ENCODE measurements around the gene KIF5C. TPM values are rescaled to one million over a fixed set of nuclear protein-coding genes. Genes with fewer than 3 reads are reported as not detected.

The KIF5C gene
- polyA plus RNA-seq, 1 experiment, result 0.17 TPM

DNA sequence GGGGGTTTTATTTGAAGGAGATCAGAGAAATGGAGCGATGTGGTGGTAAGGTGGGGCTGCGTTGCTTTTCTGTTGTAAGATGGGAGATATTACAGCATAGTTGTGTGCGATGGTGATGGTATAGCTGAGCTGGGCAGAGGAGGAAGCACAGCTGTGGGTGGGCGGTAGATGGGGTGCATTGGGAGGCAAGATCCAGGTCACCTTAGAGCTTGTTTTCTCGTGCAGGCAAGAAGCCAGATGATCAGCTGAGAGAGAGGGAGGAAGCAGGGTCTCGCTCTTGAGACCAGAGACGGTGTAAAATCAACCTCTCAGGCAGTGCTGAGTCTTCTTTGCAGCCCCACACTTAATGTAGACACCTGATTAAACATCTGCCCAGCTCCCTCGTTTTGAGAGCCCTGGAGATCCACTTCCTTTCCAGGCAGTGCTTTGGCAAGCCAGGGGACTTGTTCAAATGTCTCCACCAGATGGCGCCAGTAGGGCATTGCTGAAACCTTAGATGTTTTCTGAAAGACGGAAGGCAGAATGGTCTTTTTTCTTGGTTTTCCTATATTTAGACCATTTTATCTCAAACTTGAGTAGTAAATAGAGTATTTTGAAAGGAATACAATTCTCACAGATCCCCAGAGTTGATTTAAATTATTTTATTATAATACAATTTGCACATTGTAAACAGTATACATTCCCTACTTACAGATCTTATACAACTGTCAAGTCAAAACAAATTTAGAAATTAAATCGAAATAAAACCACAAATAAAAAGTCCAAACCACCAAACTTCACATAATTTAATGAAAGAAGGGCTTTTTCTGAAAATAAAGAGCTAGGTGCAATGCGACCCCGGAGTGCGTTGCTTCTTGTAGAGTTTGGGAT, 142.3 kb downstream of the KIF5C start:
- TF ChIP-seq, protein P1, sequence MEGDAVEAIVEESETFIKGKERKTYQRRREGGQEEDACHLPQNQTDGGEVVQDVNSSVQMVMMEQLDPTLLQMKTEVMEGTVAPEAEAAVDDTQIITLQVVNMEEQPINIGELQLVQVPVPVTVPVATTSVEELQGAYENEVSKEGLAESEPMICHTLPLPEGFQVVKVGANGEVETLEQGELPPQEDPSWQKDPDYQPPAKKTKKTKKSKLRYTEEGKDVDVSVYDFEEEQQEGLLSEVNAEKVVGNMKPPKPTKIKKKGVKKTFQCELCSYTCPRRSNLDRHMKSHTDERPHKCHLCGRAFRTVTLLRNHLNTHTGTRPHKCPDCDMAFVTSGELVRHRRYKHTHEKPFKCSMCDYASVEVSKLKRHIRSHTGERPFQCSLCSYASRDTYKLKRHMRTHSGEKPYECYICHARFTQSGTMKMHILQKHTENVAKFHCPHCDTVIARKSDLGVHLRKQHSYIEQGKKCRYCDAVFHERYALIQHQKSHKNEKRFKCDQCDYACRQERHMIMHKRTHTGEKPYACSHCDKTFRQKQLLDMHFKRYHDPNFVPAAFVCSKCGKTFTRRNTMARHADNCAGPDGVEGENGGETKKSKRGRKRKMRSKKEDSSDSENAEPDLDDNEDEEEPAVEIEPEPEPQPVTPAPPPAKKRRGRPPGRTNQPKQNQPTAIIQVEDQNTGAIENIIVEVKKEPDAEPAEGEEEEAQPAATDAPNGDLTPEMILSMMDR (IDR thresholded peaks at IDR 0.05; ENCODE audit: insufficient read depth, low read depth, low read length), result peak; percentile 83
- no peaks in the 10 kb centered on the region for H3K36me3 ChIP-seq (ENCODE audit: control insufficient read depth, insufficient read depth, low read length)
- DNase-seq (ENCODE audit: low read depth), result no peak
- CTCF ChIA-PET, result interaction anchor here (0.7 to 8.3 kb wide), 41 partner anchors 8 to 560 kb away, joined by 3 to 65 read pairs (median 4); partner anchors contain the start of genes LYPD6 and LYPD6B
- H3K27me3 ChIP-seq (ENCODE audit: control insufficient read depth, insufficient read depth, low read length), result peaks cover 2% of the 10 kb centered on the region; the same call in 1 of the 2 replicates
- POLR2A ChIA-PET, result no interaction called here
- H3K4me3 ChIP-seq (ENCODE audit: low read depth, low read length), result no peak overlapping the region

DNA sequence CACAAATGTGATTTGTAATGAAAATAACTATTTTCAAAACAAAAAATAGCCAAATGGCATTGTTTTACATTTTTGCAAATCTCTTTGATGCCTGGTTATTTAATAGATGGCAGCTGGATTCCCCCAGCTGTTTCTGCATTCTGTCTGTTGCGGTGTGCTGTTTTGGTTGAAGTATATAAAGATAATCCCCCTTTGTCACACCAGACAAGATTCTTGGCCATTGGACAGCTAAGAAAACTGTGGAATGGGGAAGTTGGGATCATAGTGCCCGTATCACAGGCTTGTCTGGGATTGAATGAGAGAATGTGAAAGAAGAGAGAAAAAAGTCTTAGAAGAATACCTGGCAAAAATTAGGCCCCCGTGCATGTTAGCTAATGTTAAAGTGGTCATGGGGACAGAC, 144.0 kb downstream of the KIF5C start:
- no peaks in the 10 kb centered on the region for H3K27me3 ChIP-seq (ENCODE audit: control insufficient read depth, insufficient read depth, low read length)
- H3K36me3 ChIP-seq (ENCODE audit: control insufficient read depth, insufficient read depth, low read length), result no peaks in the 10 kb centered on the region
- no peak overlapping the region for H3K4me3 ChIP-seq (ENCODE audit: low read depth, low read length)
- TF ChIP-seq, protein P1 (IDR thresholded peaks at IDR 0.05; ENCODE audit: insufficient read depth, low read depth, low read length), result no peak
- POLR2A ChIA-PET, result no interaction called here
- no peak for DNase-seq (ENCODE audit: low read depth)
- CTCF ChIA-PET, result interaction anchor here (1.3 to 8.3 kb wide), 11 partner anchors 9 to 554 kb away, joined by 3 to 65 read pairs (median 10); no protein-coding TSS in a partner anchor

DNA sequence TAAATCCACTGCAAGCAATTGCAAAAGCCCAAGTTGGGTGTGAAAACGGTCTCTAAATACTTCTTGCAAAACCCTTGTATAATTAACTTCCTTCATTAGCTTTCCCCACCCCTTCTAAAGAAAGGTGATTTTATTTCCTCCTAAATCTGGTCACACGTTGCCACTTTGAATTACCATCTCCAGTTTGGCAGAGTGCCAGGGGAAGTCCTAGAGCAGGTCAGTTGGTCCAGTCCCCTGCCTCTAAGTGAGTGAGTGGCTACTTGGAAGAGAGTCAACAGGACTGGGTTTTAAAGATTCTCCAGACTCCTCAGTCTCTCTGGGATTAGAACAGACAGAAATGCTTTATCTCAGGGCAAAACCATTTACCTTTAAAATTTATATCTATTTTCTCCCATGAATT, 144.7 kb downstream of the KIF5C start:
- H3K27me3 ChIP-seq (ENCODE audit: control insufficient read depth, insufficient read depth, low read length), result no peaks in the 10 kb centered on the region
- DNase-seq (ENCODE audit: low read depth), result no peak
- H3K36me3 ChIP-seq (ENCODE audit: control insufficient read depth, insufficient read depth, low read length), result no peaks in the 10 kb centered on the region
- TF ChIP-seq, protein P1 (IDR thresholded peaks at IDR 0.05; ENCODE audit: insufficient read depth, low read depth, low read length), result no peak
- CTCF ChIA-PET, result interaction anchor here (1.6 to 8.3 kb wide), 4 partner anchors 8 to 553 kb away, joined by 8 to 65 read pairs (median 18); no protein-coding TSS in a partner anchor
- POLR2A ChIA-PET, result no interaction called here
- no peak overlapping the region for H3K4me3 ChIP-seq (ENCODE audit: low read depth, low read length)

DNA sequence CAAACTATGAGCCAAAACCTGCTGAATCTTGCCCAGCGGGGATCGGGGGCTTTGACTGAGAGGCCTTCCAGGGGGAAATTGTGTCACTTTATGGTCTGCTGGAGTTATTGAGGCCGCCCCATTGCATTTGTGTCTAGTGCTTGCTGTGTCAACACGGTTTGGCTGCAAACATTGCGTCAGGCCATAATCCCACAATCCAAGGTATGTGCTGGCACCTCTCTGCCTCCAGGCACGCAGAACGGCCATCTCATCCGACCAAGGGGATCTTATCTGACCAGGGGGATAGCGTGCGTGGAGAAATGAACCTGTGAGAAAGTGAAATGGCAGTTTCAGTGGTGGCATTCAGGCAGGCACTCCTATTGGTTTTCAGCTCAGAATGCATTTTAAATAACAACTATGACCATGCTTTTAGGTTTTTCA, 145.4 kb downstream of the KIF5C start:
- DNase-seq (ENCODE audit: low read depth), result no peak
- no peaks in the 10 kb centered on the region for H3K36me3 ChIP-seq (ENCODE audit: control insufficient read depth, insufficient read depth, low read length)
- no peak overlapping the region for H3K4me3 ChIP-seq (ENCODE audit: low read depth, low read length)
- no peaks in the 10 kb centered on the region for H3K27me3 ChIP-seq (ENCODE audit: control insufficient read depth, insufficient read depth, low read length)
- CTCF ChIA-PET, result no interaction called here
- TF ChIP-seq, protein P1 (IDR thresholded peaks at IDR 0.05; ENCODE audit: insufficient read depth, low read depth, low read length), result no peak
- POLR2A ChIA-PET, result interaction anchor here (0.6 kb wide), 1 partner anchor 262 kb away, joined by 3 read pairs; no protein-coding TSS in a partner anchor

DNA sequence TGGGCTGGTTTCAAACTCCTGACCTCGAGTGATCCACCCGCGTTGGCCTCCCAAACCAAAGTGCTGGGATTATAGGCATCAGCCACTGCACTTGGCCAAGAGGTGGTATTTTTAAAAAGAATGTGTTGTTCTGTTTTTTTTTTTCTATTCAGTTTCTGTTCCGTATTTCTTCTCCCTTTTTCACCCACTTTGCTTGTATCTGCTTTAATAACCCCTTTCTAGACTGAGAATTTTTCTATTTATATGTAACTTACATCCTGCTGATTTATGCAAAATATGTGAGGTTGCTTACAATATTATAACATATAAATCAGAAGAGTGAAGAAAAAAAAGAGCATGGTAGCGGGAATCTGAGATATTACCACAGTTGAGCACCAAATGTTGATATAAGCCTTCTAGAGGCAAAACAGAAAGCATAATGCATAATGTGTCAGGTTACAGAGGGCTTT, 146.3 kb downstream of the KIF5C start:
- ChIA-PET CTCF (no interaction called here), POLR2A (no interaction called here)
- H3K27me3 ChIP-seq (ENCODE audit: control insufficient read depth, insufficient read depth, low read length), result no peaks in the 10 kb centered on the region
- H3K4me3 ChIP-seq (ENCODE audit: low read depth, low read length), result no peak overlapping the region
- H3K36me3 ChIP-seq (ENCODE audit: control insufficient read depth, insufficient read depth, low read length), result no peaks in the 10 kb centered on the region
- TF ChIP-seq, protein P1 (IDR thresholded peaks at IDR 0.05; ENCODE audit: insufficient read depth, low read depth, low read length), result no peak
- DNase-seq (ENCODE audit: low read depth), result no peak
